NT2/D1 (cell line): ENCODE data around the gene NUP35.
"Not testable (repeated sequence)": the region's sequence is repeated elsewhere in the genome, so short reads cannot be mapped to it uniquely, and the experiment has no call there.

Experiments used
- DNase-seq: peaks from one replicate; pipeline ENCODE4 v3.0.0-alpha.2; 2011; ENCODE audit warnings: low read depth, low spot score
- H3K27me3 ChIP-seq: 2 replicates; pipeline ENCODE4 v1.6.0; 2011; ENCODE audit warnings: mild to moderate bottlenecking; ENCODE audit not compliant: insufficient read length, insufficient read depth
- H3K36me3 ChIP-seq: 2 replicates; pipeline ENCODE4 v1.6.1; 2011; ENCODE audit warnings: mild to moderate bottlenecking, low read length, mixed read lengths; ENCODE audit not compliant: insufficient read depth, insufficient read length
- H3K4me1 ChIP-seq: 2 replicates; pipeline ENCODE4 v1.5.1; 2011; ENCODE audit not compliant: insufficient read depth, insufficient read length
- H3K4me3 ChIP-seq: 2 replicates; pipeline ENCODE4 v1.5.1; 2011; ENCODE audit warnings: low read depth; ENCODE audit not compliant: insufficient read length
- H3K9ac ChIP-seq: 2 replicates; pipeline ENCODE4 v1.6.0; 2011; ENCODE audit warnings: low read depth; ENCODE audit not compliant: insufficient read length
- H3K9me3 ChIP-seq: 2 replicates; pipeline ENCODE4 v1.5.1; 2011; ENCODE audit warnings: mild to moderate bottlenecking, low read length; ENCODE audit not compliant: insufficient read depth
- SUZ12 ChIP-seq: IDR thresholded peaks from 2 replicates; pipeline ENCODE4 v1.6.1; 2011; ENCODE audit not compliant: insufficient read length, insufficient read depth; ENCODE audit errors: extremely low read depth
- YY1 ChIP-seq: IDR thresholded peaks from 2 replicates; pipeline ENCODE4 v1.6.1; 2011; ENCODE audit not compliant: insufficient read length, insufficient read depth
- ZNF274 ChIP-seq: IDR thresholded peaks from 2 replicates; pipeline ENCODE4 v1.6.1; 2011; ENCODE audit warnings: mild to moderate bottlenecking, low read depth, low read length

NUP35 gene

GRCh38 chr2:183148955-183149354 lies 24.7 kb downstream of the NUP35 start:
- H3K9ac ChIP-seq: no peak overlapping the region
- H3K4me3 ChIP-seq: no peak overlapping the region
- TF ChIP-seq SUZ12: no peak
- no peak for TF ChIP-seq YY1
- H3K4me1 ChIP-seq: no peaks in the 10 kb centered on the region
- peaks cover 60% of the 10 kb centered on the region for H3K9me3 ChIP-seq
- no peaks in the 10 kb centered on the region for H3K27me3 ChIP-seq
- no peak for DNase-seq
- H3K36me3 ChIP-seq: peaks cover 58% of the 10 kb centered on the region

GRCh38 chr2:183149489-183149888 lies 25.2 kb downstream of the NUP35 start:
- H3K9me3 ChIP-seq: peaks cover 57% of the 10 kb centered on the region
- DNase-seq: no peak
- H3K27me3 ChIP-seq: no peaks in the 10 kb centered on the region
- no peak overlapping the region for H3K4me3 ChIP-seq
- peaks cover 54% of the 10 kb centered on the region for H3K36me3 ChIP-seq
- H3K4me1 ChIP-seq: no peaks in the 10 kb centered on the region
- no peak overlapping the region for H3K9ac ChIP-seq
- TF ChIP-seq YY1 (no peak), ZNF274 (no peak), SUZ12 (no peak)

- Histone ChIP-seq H3K9me3 (peaks cover 39% of the 10 kb centered on the region), H3K36me3 (peaks cover 58% of the 10 kb centered on the region)
- not testable (repeated sequence) for H3K4me1 ChIP-seq, H3K9ac ChIP-seq, H3K27me3 ChIP-seq, H3K4me3 ChIP-seq, DNase-seq
These were observed 28.0 kb downstream of the NUP35 start for GRCh38 chr2:183152280-183152679.

- no peaks in the 10 kb centered on the region for H3K27me3 ChIP-seq
- no peak for TF ChIP-seq YY1
- TF ChIP-seq ZNF274: no peak
- no peak for TF ChIP-seq SUZ12
- H3K9ac ChIP-seq: no peak overlapping the region
- H3K36me3 ChIP-seq: peaks cover 68% of the 10 kb centered on the region
- no peak for DNase-seq
- peaks cover 26% of the 10 kb centered on the region for H3K9me3 ChIP-seq
- no peaks in the 10 kb centered on the region for H3K4me1 ChIP-seq
- H3K4me3 ChIP-seq: no peak overlapping the region
These were observed 29.7 kb downstream of the NUP35 start for GRCh38 chr2:183153967-183154366.

- not testable (repeated sequence) for H3K27me3 ChIP-seq, H3K4me3 ChIP-seq, DNase-seq, H3K4me1 ChIP-seq, H3K9ac ChIP-seq
- Histone ChIP-seq H3K36me3 (peaks cover 75% of the 10 kb centered on the region), H3K9me3 (peaks cover 26% of the 10 kb centered on the region)
These were observed 30.5 kb downstream of the NUP35 start for GRCh38 chr2:183154772-183155171.

- Histone ChIP-seq H3K4me1 (no peaks in the 10 kb centered on the region), H3K9ac (no peak overlapping the region), H3K36me3 (peaks cover 76% of the 10 kb centered on the region), H3K27me3 (no peaks in the 10 kb centered on the region), H3K4me3 (no peak overlapping the region), H3K9me3 (peaks cover 19% of the 10 kb centered on the region; the same call in 1 of the 2 replicates)
- no peak for DNase-seq
- no peak for TF ChIP-seq ZNF274
- TF ChIP-seq SUZ12: no peak
- TF ChIP-seq YY1: no peak
These were observed 32.9 kb downstream of the NUP35 start for GRCh38 chr2:183157131-183157530.

GRCh38 chr2:183162362-183162761 lies 38.1 kb downstream of the NUP35 start:
- Histone ChIP-seq H3K27me3 (no peaks in the 10 kb centered on the region), H3K4me3 (no peak overlapping the region), H3K36me3 (peaks cover 62% of the 10 kb centered on the region), H3K9ac (no peak overlapping the region), H3K9me3 (no peaks in the 10 kb centered on the region), H3K4me1 (no peaks in the 10 kb centered on the region)
- DNase-seq: no peak
- no peak for TF ChIP-seq SUZ12
- TF ChIP-seq ZNF274: no peak
- TF ChIP-seq YY1: no peak

- TF ChIP-seq SUZ12 (no peak), YY1 (no peak), ZNF274 (no peak)
- Histone ChIP-seq H3K27me3 (no peaks in the 10 kb centered on the region), H3K4me1 (no peaks in the 10 kb centered on the region), H3K9ac (no peak overlapping the region), H3K9me3 (no peaks in the 10 kb centered on the region), H3K36me3 (peaks cover 51% of the 10 kb centered on the region), H3K4me3 (no peak overlapping the region)
- DNase-seq: no peak
These were observed 39.8 kb downstream of the NUP35 start for GRCh38 chr2:183163821-183164649.
